ENCODE measurements around the gene BORCS6. TPM values are rescaled to one million over a fixed set of nuclear protein-coding genes. Genes with fewer than 3 reads are reported as not detected.

BORCS6 gene
- total RNA-seq, 1 experiment from 2014 or later: 9.3 TPM

DNA sequence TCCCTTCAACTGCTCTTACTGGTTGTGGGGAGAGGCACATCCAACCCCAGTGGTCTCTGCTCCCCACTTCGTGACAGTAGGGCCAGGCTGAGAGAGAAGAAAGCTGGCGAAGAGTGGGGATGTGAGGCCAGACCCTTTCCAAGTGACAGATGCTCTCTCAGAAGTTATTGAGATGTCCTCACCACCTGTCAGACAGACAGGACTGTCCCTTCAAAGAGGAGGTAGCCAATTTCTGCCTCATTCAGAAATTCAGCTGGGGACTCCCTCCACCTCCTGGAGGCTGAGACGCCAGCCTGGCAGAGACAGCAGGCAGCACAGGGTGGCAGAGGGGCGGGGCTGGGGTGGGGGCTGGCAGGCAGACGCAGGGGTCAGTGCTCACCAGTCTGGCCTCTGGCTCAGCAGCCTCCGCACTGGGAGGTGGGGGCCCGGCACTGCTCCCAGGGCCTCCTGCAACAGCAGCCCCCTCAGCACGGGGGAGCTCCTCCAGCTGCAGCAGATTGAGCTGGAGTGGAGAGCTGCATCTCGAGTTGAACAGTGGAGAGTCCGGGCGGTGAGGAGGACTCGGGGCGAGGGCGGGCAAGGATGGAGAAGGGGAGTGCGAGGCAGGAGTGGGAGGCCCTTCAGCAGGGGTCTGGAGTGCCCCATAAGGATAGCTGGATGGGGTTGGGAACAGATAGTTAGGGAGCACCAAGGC is 46.9 kb downstream of the BORCS6 start:
- TF ChIP-seq CTCF (IDR thresholded peaks at IDR 0.05) (no peak), SIN3A (IDR thresholded peaks at IDR 0.05; ENCODE audit: borderline replicate concordance, insufficient read depth, low read depth, low read length) (no peak), POLR2AphosphoS5 (IDR thresholded peaks at IDR 0.05; ENCODE audit: low read depth, low read length) (no peak), TCF7L2 (IDR thresholded peaks at IDR 0.05; ENCODE audit: low read depth, low read length) (no peak), REST (IDR thresholded peaks at IDR 0.05; ENCODE audit: insufficient read depth in 1 of 2, low read depth in 2 of 2, low read length in 1 of 2) (no peak)
- no peak for DNase-seq (ENCODE audit: low read depth, low spot score)
- no peaks in the 10 kb centered on the region for H3K9me3 ChIP-seq (ENCODE audit: control insufficient read depth, insufficient read depth, low read depth, low read length)
- no peaks in the 10 kb centered on the region; the same call in 1 of the 2 replicates for H3K36me3 ChIP-seq (ENCODE audit: control insufficient read depth, insufficient read depth, low read length)
- CTCF ChIA-PET: no interaction called here
- BruUV-seq (replicated peaks): no TSS peak
- in situ Hi-C loops (cut with HindIII; ENCODE audit: low pct_unique_long_range_greater_than_20kb, low sequenced_read_pairs): no loop called here
- no peak for ATAC-seq
- no peak overlapping the region for H3K4me3 ChIP-seq (ENCODE audit: low read depth in 2 of 2, low read length in 2 of 2)
- no peaks in the 10 kb centered on the region for H3K4me1 ChIP-seq (ENCODE audit: control insufficient read depth, insufficient read depth, low read length)
- intact Hi-C loops (cut with micrococcal nuclease; ENCODE audit: unreplicated experiment): no loop called here
- no peaks in the 10 kb centered on the region for H3K27me3 ChIP-seq (ENCODE audit: control insufficient read depth, insufficient read depth, low read length)
- POLR2A ChIA-PET: no interaction called here
- no peak overlapping the region for H3K27ac ChIP-seq (ENCODE audit: low read length)

DNA sequence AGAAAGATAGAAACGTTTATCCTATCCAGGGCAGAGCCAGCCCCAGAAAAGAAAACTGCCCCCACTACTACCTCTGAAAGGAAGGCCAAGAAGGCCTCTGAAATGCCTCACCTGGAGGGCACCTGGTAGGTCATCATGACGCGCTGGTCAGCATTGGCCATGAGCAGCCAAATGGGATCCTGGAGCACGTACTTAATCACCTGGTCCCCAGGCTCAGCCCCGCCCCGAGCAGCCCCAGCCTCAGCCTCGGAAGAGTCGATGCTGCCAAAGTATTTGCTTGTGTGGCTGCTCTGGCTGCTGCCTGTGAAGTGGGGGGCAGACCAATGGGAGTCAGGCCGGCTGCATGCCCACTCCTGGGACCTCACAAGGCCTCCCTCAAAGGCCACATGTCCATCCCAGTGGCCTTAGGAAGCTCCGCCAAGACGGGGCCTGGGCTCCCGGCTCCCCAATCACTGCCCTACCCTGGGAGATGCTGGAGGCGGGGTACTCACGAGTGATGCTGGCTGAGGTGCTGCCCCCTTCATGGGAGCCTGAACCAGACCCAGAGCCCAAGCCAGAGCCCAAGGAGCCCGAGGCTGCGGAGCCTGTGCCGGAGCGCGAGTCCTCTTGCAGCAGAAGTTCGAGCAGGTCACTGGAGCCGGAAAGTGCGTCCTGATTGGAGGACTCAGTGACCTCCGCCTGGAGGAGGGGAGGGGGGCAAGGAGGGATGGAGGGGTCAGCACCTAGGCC is 47.7 kb downstream of the BORCS6 start:
- Histone ChIP-seq H3K9me3 (ENCODE audit: control insufficient read depth, insufficient read depth, low read depth, low read length) (no peaks in the 10 kb centered on the region), H3K4me3 (ENCODE audit: low read depth in 2 of 2, low read length in 2 of 2) (no peak overlapping the region), H3K4me1 (ENCODE audit: control insufficient read depth, insufficient read depth, low read length) (no peaks in the 10 kb centered on the region), H3K36me3 (ENCODE audit: control insufficient read depth, insufficient read depth, low read length) (no peaks in the 10 kb centered on the region; the same call in 1 of the 2 replicates), H3K27me3 (ENCODE audit: control insufficient read depth, insufficient read depth, low read length) (no peaks in the 10 kb centered on the region), H3K27ac (ENCODE audit: low read length) (no peak overlapping the region)
- BruUV-seq (replicated peaks): no TSS peak
- CTCF ChIA-PET: no interaction called here
- DNase-seq (ENCODE audit: low read depth, low spot score): no peak
- in situ Hi-C loops (cut with HindIII; ENCODE audit: low pct_unique_long_range_greater_than_20kb, low sequenced_read_pairs): no loop called here
- POLR2A ChIA-PET: no interaction called here
- intact Hi-C loops (cut with micrococcal nuclease; ENCODE audit: unreplicated experiment): no loop called here
- ATAC-seq: no peak
- TF ChIP-seq REST (IDR thresholded peaks at IDR 0.05; ENCODE audit: insufficient read depth in 1 of 2, low read depth in 2 of 2, low read length in 1 of 2): no peak
- no peak for TF ChIP-seq TCF7L2 (IDR thresholded peaks at IDR 0.05; ENCODE audit: low read depth, low read length)
- no peak for TF ChIP-seq POLR2AphosphoS5 (IDR thresholded peaks at IDR 0.05; ENCODE audit: low read depth, low read length)
- no peak for TF ChIP-seq CTCF (IDR thresholded peaks at IDR 0.05)
- no peak for TF ChIP-seq SIN3A (IDR thresholded peaks at IDR 0.05; ENCODE audit: borderline replicate concordance, insufficient read depth, low read depth, low read length)

Data from Panc1 (cell line).